Amygdala (tissue), 56 donors: Measurements from ENCODE around the gene FXYD5.

Experiments
- DNase-seq, 56 donors: peaks; one replicate each; lab custom pipeline; 2025; lab: John Stamatoyannopoulos, UW

The FXYD5 gene

GRCh38 chr19:35154525-35155406 lies at the start of gene FXYD5:
Gene FXYD5, plus strand, starts transcription at chr19:35154735. Its CDS starts 816 bp downstream, at chr19:35155551.
- peak in 1 of 56 donors; percentile 14 for DNase-seq

- no peak for DNase-seq
Observed at GRCh38 chr19:35105047-35105410, 49.5 kb upstream of the FXYD5 start.

- DNase-seq, result no peak
Observed at GRCh38 chr19:35105411-35106290, 48.9 kb upstream of the FXYD5 start.

GRCh38 chr19:35106291-35106583 lies 48.3 kb upstream of the FXYD5 start:
- peak in 49 of 56 donors; percentile 16 to 90 (median 71) for DNase-seq

GRCh38 chr19:35106898-35107541 lies 47.5 kb upstream of the FXYD5 start:
- DNase-seq, result no peak

- peak in 53 of 56 donors; percentile 24 to 94 (median 77) for DNase-seq
Observed at GRCh38 chr19:35107545-35107944, 47.0 kb upstream of the FXYD5 start.

GRCh38 chr19:35108730-35109129 lies 45.8 kb upstream of the FXYD5 start:
- DNase-seq, result no peak

- peak in 45 of 56 donors; percentile 18 to 82 (median 49) for DNase-seq
Observed at GRCh38 chr19:35109395-35110112, 45.0 kb upstream of the FXYD5 start.

GRCh38 chr19:35110974-35111373 lies 43.6 kb upstream of the FXYD5 start:
- no peak for DNase-seq

GRCh38 chr19:35112995-35113688 lies 41.4 kb upstream of the FXYD5 start:
- DNase-seq, result no peak

- DNase-seq, result peak in 54 of 56 donors; percentile 40 to 91 (median 80)
Observed at GRCh38 chr19:35114353-35115176, 40.0 kb upstream of the FXYD5 start.

GRCh38 chr19:35115177-35115951 lies 39.2 kb upstream of the FXYD5 start, which contains the start of gene FXYD3:
Gene FXYD3, plus strand, starts transcription at chr19:35115823. Its CDS starts 3,554 bp downstream, at chr19:35119377.
- DNase-seq, result peak in 55 of 56 donors; percentile 56 to 91 (median 84)

GRCh38 chr19:35116072-35116801 lies 38.3 kb upstream of the FXYD5 start:
- no peak for DNase-seq

- peak in 1 of 56 donors; percentile 30 for DNase-seq
Observed at GRCh38 chr19:35117116-35117515, 37.4 kb upstream of the FXYD5 start.

GRCh38 chr19:35117799-35118198 lies 36.7 kb upstream of the FXYD5 start:
- DNase-seq, result no peak

GRCh38 chr19:35118268-35119020 lies 36.1 kb upstream of the FXYD5 start:
- DNase-seq, result no peak
